Panc1 (cell line): Measurements from ENCODE around the gene RBX1. TPM values are rescaled to one million over a fixed set of nuclear protein-coding genes. Genes with fewer than 3 reads are reported as not detected.

Experiments
- ATAC-seq: fragments of 200-7000 bp; cut with Tn5 transposase; 2 replicates; pipeline ENCODE4 v1.9.1; 2020; ENCODE audit warnings: mild to moderate bottlenecking, moderate library complexity
- BruUV-seq: library from RNA; stranded (reverse); fragments of 400-500 nt; replicated peaks from 2 replicates; lab custom pipeline; 2021; lab: Mats Ljungman, UMichigan
- CTCF ChIA-PET: fragments of 300-600 bp; sonication (Branson Sonifier 250); formaldehyde crosslinking; loops from one replicate; lab custom pipeline; 2022; ENCODE audit warnings: antibody characterized with exemption; lab: Charles Lee
- POLR2A ChIA-PET: fragments of 300-600 bp; sonication (Branson Sonifier 250); formaldehyde crosslinking; loops from one replicate; lab custom pipeline; 2022; ENCODE audit warnings: antibody characterized with exemption; lab: Charles Lee
- DNase-seq: peaks from one replicate; pipeline ENCODE4 v3.0.0-alpha.2; 2010; ENCODE audit warnings: low read depth, low spot score
- H3K27ac ChIP-seq: 2 replicates; pipeline ENCODE4 v1.5.1; 2011; ENCODE audit warnings: mild to moderate bottlenecking, low read length, inconsistent platforms
- H3K27me3 ChIP-seq: fragments of 200-500 bp; sonication (Bioruptor generic); 2 replicates; pipeline ENCODE4 v1.6.0; 2014; ENCODE audit warnings: low read length, inconsistent platforms; ENCODE audit not compliant: control insufficient read depth, insufficient read depth
- H3K36me3 ChIP-seq: fragments of 200-500 bp; sonication (Bioruptor generic); 2 replicates; pipeline ENCODE4 v1.5.1; 2014; ENCODE audit warnings: inconsistent platforms, mild to moderate bottlenecking, low read length, moderate library complexity; ENCODE audit not compliant: control insufficient read depth, insufficient read depth
- H3K4me1 ChIP-seq: 2 replicates; pipeline ENCODE4 v1.5.1; 2011; ENCODE audit warnings: inconsistent platforms, mild to moderate bottlenecking, low read length, moderate library complexity; ENCODE audit not compliant: control insufficient read depth, insufficient read depth
- H3K4me3 ChIP-seq, 2 experiments: 2 replicates each; pipeline ENCODE4 v1.5.1; 2011 to 2012; ENCODE audit warnings: low read depth in 2 of 2, low read length in 2 of 2, mild to moderate bottlenecking in 2 of 2, inconsistent platforms in 1 of 2, moderate library complexity in 1 of 2
- H3K9me3 ChIP-seq: fragments of 200-500 bp; sonication (Bioruptor generic); 2 replicates; pipeline ENCODE4 v1.5.1; 2014; ENCODE audit warnings: low read depth, mild to moderate bottlenecking, inconsistent platforms, low read length, moderate library complexity; ENCODE audit not compliant: control insufficient read depth, insufficient read depth
- POLR2AphosphoS5 ChIP-seq: IDR thresholded peaks from 2 replicates; pipeline ENCODE4 v1.6.1; 2012; ENCODE audit warnings: mild to moderate bottlenecking, low read depth, low read length, moderate library complexity
- SIN3A ChIP-seq: IDR thresholded peaks from 2 replicates; pipeline ENCODE4 v1.6.1; 2012; ENCODE audit warnings: low read depth, mild to moderate bottlenecking, low read length, moderate library complexity, borderline replicate concordance; ENCODE audit not compliant: insufficient read depth
- TCF7L2 ChIP-seq: IDR thresholded peaks from 2 replicates; pipeline ENCODE4 v1.6.1; 2011; ENCODE audit warnings: mild to moderate bottlenecking, low read depth, low read length, inconsistent platforms
- in situ Hi-C: cut with HindIII; loops from 2 replicates; pipeline ENCODE4 v1.10.0; 2016; ENCODE audit warnings: low sequenced_read_pairs, low pct_unique_long_range_greater_than_20kb
- intact Hi-C: fragments of 100-400 bp; cut with micrococcal nuclease; formaldehyde crosslinking; loops from one replicate; pipeline ENCODE4 v1.10.0; 2022; ENCODE audit not compliant: unreplicated experiment
- total RNA-seq: library from RNA; stranded (reverse); gene quantifications from one replicate; pipeline ENCODE4 v1.2.1, GENCODE V29; 2021; ENCODE audit not compliant: unreplicated experiment
- TF ChIP-seq, protein P1 (sequence below), 2 experiments: IDR thresholded peaks; 2 replicates each; pipeline ENCODE4 v1.6.1; 2011 to 2012; ENCODE audit warnings: low read depth in 2 of 2, control low read depth in 1 of 2, low read length in 1 of 2, mild to moderate bottlenecking in 1 of 2, moderate library complexity in 1 of 2; ENCODE audit not compliant: insufficient read depth in 1 of 2
- TF ChIP-seq, protein P2 (sequence below): fragments of 450-650 bp; IDR thresholded peaks from 2 replicates; pipeline ENCODE4 v1.5.1; 2017; ENCODE audit warnings: mild to moderate bottlenecking

RBX1 gene
- total RNA-seq, 1 experiment from 2014 or later = 50.7 TPM

- Histone ChIP-seq H3K36me3 (no peaks in the 10 kb centered on the region), H3K4me3 (no peak overlapping the region), H3K27me3 (no peaks in the 10 kb centered on the region), H3K9me3 (no peaks in the 10 kb centered on the region), H3K27ac (no peak overlapping the region), H3K4me1 (no peaks in the 10 kb centered on the region)
- TF ChIP-seq, protein P1, sequence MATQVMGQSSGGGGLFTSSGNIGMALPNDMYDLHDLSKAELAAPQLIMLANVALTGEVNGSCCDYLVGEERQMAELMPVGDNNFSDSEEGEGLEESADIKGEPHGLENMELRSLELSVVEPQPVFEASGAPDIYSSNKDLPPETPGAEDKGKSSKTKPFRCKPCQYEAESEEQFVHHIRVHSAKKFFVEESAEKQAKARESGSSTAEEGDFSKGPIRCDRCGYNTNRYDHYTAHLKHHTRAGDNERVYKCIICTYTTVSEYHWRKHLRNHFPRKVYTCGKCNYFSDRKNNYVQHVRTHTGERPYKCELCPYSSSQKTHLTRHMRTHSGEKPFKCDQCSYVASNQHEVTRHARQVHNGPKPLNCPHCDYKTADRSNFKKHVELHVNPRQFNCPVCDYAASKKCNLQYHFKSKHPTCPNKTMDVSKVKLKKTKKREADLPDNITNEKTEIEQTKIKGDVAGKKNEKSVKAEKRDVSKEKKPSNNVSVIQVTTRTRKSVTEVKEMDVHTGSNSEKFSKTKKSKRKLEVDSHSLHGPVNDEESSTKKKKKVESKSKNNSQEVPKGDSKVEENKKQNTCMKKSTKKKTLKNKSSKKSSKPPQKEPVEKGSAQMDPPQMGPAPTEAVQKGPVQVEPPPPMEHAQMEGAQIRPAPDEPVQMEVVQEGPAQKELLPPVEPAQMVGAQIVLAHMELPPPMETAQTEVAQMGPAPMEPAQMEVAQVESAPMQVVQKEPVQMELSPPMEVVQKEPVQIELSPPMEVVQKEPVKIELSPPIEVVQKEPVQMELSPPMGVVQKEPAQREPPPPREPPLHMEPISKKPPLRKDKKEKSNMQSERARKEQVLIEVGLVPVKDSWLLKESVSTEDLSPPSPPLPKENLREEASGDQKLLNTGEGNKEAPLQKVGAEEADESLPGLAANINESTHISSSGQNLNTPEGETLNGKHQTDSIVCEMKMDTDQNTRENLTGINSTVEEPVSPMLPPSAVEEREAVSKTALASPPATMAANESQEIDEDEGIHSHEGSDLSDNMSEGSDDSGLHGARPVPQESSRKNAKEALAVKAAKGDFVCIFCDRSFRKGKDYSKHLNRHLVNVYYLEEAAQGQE (IDR thresholded peaks at IDR 0.05; ENCODE audit: insufficient read depth in 1 of 2, low read depth in 2 of 2, low read length in 1 of 2) = no peak
- TF ChIP-seq, protein P2, sequence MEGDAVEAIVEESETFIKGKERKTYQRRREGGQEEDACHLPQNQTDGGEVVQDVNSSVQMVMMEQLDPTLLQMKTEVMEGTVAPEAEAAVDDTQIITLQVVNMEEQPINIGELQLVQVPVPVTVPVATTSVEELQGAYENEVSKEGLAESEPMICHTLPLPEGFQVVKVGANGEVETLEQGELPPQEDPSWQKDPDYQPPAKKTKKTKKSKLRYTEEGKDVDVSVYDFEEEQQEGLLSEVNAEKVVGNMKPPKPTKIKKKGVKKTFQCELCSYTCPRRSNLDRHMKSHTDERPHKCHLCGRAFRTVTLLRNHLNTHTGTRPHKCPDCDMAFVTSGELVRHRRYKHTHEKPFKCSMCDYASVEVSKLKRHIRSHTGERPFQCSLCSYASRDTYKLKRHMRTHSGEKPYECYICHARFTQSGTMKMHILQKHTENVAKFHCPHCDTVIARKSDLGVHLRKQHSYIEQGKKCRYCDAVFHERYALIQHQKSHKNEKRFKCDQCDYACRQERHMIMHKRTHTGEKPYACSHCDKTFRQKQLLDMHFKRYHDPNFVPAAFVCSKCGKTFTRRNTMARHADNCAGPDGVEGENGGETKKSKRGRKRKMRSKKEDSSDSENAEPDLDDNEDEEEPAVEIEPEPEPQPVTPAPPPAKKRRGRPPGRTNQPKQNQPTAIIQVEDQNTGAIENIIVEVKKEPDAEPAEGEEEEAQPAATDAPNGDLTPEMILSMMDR = no peak
- BruUV-seq = no TSS peak
- ATAC-seq (no peak), DNase-seq (no peak)
- POLR2A ChIA-PET = no interaction called here
- intact Hi-C loops (no loop called here), in situ Hi-C loops (no loop called here)
- CTCF ChIA-PET = no interaction called here
Observed at GRCh38 chr22:40965936-40966725, 15.0 kb downstream of the RBX1 start.

DNA sequence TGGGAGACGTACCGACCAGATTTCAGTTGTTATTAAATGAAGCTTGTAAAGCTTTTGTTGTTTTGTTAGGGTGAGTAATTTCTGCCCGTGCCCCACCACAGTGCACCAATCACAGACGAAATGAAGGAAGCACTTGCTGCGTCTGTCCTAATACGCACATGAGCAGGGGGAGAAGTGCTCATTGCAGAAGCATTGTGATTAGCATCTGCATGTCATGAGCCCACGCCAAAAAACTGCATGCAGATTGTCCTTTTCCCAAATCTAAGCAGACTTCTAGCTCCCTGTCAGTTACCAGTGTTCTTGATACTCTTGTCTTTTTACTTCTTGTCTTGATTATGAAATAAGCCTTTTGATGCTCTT lies 15.5 kb downstream of the RBX1 start:
- H3K27ac ChIP-seq = no peak overlapping the region
- in situ Hi-C loops = no loop called here
- H3K27me3 ChIP-seq = no peaks in the 10 kb centered on the region
- H3K4me1 ChIP-seq = no peaks in the 10 kb centered on the region
- TF ChIP-seq TCF7L2 (no peak), SIN3A (no peak), POLR2AphosphoS5 (no peak)
- TF ChIP-seq, protein P1 (IDR thresholded peaks at IDR 0.05; ENCODE audit: insufficient read depth in 1 of 2, low read depth in 2 of 2, low read length in 1 of 2) = no peak
- TF ChIP-seq, protein P2 = no peak
- ChIA-PET CTCF (no interaction called here), POLR2A (no interaction called here)
- intact Hi-C loops = no loop called here
- ATAC-seq (no peak), DNase-seq (no peak)
- no peaks in the 10 kb centered on the region for H3K36me3 ChIP-seq
- no peaks in the 10 kb centered on the region for H3K9me3 ChIP-seq
- H3K4me3 ChIP-seq = no peak overlapping the region
- TSS peak; percentile 54 for BruUV-seq
